HG03097 (cell line): ENCODE data around the gene MIDN.

Experiments
- ATAC-seq: cut with Tn5 transposase; IDR thresholded peaks from one replicate; pipeline ENCODE4 v1.9.1; 2021; ENCODE audit not compliant: unreplicated experiment, low FRiP score

Gene MIDN

DNA sequence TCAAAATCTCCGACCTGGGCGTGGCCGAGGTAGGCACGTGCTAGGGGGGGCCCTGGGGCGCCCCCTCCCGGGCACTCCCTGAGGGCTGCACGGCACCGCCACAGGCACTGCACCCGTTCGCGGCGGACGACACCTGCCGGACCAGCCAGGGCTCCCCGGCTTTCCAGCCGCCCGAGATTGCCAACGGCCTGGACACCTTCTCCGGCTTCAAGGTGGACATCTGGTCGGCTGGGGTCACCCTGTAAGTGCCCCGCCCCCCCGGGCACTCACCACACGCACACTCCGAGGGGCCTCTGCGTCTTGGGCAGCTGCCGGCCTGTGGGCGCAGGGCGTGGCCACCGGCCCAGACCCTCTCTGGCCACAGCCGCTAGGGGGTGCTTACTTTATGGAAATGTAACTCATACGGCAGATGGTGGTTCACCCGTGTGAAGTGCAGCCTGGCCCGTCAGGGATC, 27.9 kb upstream of the MIDN start:
- ATAC-seq = no peak

DNA sequence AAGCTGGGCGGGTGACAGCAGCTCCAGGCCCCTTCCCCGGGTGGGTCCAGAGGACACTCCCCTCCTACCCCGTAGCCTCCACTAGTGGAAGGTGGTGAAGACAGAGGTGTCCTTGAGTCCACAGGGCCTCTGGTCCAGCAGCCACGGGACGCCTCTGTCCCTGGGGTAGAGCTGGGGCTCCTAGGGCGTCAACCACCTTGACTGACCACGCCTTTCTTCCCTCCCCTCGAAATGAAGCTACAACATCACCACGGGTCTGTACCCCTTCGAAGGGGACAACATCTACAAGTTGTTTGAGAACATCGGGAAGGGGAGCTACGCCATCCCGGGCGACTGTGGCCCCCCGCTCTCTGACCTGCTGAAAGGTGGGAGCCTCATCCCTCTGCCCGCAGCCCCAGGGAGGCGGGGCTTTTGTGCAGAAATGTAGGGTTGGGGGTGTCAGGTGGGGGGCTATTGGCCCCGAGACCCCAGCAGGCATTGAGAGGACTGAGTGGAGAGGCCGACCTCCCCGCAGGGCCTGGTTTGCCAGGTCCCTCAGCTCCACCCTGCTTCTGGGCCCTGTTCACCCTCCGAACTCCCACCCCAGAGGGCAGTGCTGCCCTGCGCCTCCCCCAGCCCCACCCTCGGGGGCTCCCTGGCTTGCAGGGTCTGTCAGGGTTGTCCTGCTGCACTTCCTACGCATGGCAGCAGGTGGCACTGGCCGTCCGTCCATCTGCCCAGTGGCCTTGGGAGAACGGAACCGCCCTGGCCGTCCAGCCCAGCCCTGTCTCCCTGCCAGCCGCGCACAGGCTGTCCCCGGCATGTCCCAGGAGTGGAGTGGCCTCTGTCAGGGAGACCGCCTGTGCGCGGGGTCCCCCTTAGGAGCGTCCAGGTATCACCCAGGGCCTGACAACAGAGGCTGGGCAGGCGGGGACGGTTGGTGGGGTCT, 27.1 kb upstream of the MIDN start:
- ATAC-seq = no peak

DNA sequence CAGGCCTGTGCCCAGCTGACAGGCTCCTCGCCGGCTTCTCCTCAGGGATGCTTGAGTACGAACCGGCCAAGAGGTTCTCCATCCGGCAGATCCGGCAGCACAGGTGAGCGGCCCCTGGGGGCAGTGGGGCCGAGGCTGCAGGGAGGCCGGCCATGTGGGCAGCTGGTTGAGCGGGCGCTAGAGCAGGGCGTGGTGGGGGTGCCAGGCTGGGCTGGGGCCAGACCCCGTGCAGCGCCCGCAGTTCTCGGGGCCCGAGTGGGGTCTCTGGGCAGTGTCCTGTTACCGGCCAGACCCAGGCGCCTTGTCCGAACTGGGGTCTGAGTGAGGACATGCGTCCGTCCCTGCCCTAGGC, 26.5 kb upstream of the MIDN start:
- no peak for ATAC-seq

- ATAC-seq = no peak
Measured at GRCh38 chr19:1222394-1222793, 26.0 kb upstream of the MIDN start.

GRCh38 chr19:1223018-1223855, 25.1 kb upstream of the MIDN start:
- no peak for ATAC-seq

DNA sequence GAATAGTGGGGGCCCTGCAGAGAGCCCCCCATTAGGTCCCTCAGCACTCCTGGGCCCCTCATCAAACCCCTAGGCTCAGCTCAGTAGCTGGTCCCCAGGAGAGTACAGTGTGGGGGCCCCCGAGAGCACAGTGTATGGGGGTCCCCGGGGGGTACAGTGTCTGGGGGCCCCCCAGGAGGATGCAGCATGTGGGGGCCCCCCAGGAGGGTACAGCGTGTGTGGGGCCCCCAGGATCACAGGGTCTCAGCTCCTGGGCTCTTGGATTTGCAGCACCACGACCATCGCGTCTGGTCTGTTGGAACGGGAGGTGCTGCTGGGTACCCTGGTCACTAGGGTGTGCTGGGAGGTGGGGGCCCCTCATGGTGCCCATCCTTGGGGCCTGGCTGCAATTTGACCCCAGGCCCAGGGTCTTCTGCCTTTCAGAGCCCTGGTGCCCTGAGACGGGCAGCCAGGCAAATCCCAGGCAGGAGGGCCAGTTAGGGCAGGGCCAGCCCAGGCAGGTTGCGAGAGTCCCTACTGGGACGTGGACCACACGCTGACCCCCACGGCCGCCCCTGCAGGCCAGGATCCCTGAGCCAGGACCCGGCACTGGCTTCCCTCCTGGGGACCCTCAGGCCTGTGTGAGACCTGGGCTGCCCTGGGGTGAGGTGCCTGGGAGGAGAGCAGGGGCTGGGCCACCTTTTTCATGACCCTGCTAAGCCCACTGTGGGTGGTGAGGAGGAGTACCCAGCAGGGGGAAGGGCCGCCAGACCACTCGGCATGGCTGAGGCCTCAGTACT, 24.1 kb upstream of the MIDN start:
- ATAC-seq = no peak

DNA sequence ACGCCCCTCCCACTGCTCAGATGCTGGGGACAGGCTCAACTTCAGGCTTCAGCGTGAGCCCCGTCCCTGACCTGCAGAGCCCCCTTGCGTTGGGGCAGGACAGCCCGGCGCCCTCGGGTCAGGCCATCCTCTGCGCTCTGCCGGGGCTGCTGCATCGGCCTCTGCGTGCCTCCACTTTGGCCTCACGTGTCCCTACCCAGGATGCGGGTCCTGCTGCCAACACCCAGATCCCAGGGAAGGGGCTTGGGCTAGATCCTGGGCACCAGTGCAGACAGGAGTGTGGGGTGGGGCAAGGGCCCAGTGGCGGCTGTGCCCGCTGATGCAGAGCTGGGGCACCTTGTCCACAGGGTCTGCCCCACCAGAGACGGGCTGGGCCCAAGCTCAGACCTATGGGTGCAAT, 23.5 kb upstream of the MIDN start:
- ATAC-seq = no peak

DNA sequence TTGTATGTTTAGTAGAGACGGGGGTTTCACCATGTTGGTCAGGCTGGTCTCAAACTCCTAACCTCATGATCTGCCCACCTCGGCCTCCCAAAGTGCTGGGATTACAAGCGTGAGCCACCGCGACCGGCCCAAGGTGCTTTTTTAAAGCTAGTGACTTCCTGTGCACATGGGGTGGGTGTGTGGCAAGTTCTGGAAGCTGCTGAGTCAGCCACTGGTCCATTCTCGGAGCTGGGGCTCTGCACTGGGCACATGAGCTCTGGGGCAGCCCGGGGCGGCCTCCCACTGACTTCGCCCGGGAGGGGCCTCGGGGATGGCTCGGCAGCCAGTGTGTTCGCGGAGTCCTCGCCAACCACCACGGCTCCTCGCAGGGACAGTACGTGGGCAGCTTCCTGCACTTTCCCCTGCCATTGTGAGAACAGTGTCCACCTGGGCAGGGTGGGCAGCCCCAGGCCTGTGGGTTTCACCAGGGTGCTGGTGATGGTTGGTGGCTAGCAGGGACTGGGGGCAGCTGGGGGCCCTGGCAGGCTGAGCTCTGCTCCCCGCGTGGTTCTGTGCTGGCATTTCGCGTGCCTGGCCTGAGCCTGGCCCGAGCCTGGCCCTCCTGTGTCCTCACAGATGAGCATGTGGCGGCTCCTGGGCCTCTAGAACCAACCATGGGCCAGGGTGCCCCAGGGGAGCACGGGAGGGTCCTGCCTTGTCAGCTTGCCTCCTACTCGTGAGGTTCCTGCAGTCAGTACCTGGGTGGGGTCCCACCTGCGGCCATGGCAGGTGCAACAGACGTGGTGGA, 22.8 kb upstream of the MIDN start:
- no peak for ATAC-seq

DNA sequence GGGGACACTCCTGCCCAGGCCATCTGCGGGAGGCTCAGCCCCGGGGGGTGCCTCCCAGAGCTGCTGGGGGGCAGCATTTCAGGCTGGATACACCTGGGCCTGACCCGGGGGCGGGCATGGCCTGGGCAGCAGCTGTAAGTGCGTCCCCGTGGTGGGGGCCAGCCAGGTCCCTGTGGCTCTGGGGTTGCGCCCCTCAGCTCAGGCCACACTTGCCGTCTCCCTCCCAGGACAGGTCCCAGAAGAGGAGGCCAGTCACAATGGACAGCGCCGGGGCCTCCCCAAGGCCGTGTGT, 22.2 kb upstream of the MIDN start:
- ATAC-seq = no peak

DNA sequence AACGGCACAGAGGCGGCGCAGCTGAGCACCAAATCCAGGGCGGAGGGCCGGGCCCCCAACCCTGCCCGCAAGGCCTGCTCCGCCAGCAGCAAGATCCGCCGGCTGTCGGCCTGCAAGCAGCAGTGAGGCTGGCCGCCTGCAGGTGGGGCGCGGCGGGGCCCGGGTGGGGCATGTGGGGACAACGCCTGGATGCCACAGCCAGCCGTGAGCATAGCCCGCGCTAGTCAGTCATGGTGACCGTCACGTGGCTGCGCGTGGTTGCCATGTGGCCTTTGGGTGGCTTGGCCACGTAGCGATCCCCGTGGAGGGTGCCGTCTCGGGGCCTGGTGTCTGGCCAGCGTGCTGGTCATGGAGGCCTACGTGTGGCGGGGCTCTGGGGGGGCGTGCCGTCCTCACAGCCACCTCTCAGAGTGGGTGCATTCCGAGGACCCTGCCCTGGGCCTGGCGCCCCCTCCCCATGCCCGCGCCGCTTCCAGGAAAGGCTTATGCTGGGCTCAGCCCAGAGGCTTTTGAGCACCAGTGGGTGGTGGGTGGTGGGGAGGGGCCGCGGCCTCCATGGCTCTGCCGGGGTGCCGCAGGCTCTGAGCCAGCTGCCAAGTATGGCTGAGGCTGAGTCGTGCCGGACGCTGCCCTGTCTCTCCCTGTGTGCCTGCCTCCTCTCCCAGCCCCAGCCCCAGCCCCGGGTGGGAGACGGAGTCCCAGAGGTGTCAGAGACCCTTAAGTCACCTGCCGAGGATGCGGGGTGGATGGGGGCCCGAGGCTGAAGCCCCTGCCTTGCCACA, 21.7 kb upstream of the MIDN start:
- ATAC-seq = no peak

- no peak for ATAC-seq
Measured at GRCh38 chr19:1227304-1228054, 20.9 kb upstream of the MIDN start.

GRCh38 chr19:1228161-1228957, 20.0 kb upstream of the MIDN start:
- no peak for ATAC-seq

DNA sequence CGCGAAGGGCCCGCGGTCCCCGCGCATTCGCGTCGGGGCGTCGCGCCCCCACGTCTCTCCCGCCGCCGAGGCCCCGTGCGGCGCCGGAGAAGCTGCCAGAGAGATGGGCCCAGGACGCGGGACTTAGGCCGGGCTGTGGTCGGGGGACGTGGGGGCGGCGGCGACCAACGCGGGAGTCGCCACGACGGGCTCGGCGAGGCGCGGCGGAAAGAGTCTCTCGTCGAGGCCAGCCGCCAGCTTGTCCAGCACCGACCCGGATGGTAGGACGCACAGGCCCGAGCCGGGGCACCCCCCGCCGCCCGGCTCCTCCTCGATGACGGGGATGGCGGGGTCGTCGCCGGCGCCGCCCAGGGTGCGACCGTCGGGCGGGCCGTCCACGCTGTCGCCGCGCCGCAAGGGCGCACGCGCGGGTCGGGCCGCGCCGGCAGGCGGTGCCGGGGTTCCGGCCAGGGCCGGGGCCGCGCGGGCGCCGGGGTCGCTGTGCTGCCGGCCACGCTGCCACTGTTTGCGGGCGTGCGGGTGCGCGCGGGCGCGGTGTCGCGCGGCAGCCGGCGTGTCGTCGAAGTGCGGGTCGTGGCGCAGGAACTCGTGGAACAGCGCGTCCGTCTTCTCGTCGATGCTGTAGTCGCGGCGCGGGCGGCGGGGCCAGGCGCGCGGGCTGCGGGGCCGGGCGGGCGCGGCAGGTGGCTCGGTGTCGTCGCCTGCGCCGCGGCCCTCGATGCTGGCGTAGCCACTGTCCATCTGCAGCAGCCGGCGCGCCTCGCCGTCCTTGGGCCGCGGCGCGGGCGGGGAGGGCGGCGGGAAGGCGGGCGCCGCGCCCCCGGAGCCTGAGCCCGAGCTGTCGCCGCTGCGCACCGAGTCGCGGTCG, 19.1 kb upstream of the MIDN start:
- ATAC-seq = no peak

DNA sequence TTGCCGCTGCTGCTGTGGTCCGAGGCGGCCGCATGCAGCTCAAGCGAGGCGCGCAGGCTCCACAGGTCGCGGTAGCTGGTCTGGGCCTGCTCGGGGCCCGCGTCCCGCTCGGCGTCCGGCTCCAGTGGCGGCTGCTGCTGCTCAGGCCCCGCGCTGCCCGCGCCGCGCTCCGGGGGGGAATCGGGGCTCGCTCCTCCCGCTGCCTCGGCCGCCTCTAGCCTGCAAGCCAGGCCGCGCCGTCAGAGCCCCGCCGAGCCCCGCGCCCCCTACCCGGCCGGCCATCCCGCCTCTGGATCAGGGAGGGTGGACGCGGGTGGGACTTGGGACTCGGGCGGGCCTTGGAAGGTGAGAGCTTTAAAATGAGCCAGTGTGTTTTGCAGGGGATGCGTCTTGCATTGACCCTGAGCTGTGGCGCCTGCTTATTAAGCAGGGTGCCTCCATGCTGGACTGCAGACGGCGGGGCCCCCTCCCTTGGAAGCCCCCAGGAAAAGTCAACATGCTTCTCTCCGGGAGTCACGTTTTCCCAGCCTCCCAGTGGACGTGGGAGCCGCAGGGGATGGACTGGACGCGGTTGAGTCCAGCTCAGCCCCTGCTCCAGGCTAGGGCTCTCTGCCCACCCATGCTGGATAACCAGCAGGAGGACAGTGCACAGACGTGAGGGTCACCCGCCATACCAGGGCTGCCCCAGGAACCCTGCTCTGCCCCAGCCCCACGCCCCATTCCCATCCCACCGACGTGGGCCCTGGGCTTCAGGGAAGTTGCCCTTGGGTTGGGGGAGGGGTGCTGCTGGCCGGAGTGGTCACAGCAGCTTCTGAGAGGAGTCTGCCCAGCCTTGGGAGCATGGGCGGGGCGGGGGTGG, 18.2 kb upstream of the MIDN start:
- ATAC-seq = no peak

GRCh38 chr19:1230783-1231489, 17.4 kb upstream of the MIDN start:
- no peak for ATAC-seq
